CD4-positive, alpha-beta T cell treated with Interleukin-17A for 1 hour (primary cell): ENCODE data around the gene TMCO4.

Source experiments
- DNase-seq: peaks from one replicate; pipeline ENCODE4 v3.0.0-alpha.2; 2020

The TMCO4 gene

DNA sequence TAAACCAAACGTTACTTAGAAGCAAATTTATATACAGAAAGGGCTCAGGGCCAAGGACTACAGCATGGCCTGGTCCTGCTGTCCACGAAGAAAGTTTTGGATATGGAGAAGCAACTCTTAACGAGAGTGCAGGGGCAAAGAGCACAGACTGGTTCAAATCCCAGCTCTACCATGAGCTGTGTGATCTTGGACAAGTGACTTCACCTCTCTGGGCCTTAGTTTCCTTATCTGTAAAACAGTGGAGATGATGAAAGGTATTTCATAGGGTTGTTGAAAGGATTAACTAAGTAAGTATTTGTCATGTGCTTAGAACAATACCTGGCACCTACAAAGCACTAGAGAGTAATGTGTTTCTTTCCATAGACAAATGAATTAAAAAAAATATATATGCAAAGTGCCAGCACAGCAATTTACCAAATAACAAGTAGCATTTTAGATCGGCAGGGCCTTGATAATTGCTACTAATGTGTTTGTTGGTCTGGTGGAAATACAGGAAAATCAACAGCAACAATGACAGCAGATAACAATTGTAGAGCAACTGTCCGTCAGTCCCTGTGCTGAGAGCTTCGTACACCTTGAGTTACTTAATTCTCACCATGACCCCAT, 25.4 kb downstream of the TMCO4 start:
- no peak for DNase-seq

- DNase-seq = no peak
Measured at GRCh38 chr1:19773485-19773884, 26.2 kb downstream of the TMCO4 start.

DNA sequence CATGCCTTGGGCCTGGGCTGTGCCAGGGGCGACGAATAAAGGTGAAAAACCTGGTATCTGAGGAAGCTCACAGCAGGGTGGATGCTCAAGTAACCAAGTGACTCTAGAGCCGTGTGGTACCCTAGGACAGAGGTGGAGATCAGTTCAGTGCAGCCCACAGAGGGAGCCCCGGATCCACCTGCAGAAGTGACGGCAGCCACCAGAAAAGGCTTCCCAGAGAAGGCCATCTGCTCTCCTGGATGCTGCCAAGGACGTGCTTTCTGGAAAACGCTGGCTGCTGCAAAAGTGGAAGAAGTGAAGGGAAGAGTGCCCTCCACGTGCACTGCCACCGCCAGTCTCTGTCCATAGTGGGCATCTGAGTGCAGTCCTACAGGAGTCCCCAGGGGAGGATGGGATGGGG, 27.7 kb downstream of the TMCO4 start:
- no peak for DNase-seq

DNA sequence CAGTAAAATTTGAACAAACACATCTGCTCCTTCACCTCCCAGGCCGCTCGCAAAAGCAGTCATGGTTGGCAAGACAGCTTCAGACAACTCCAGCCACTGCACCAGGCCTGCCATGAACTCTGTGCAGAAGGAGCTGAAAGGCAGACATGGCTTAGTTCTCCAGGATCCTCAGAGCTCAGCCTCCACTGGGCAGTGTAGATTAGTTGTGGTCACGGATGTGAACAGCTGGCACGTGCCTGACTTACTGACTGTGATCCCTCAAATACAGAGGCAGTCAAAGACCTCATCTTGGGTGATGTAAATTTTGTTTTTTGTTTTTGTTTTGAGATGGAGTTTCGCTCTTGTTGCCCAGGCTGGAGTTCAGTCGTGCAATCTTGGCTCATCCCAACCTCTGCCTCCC, 28.4 kb downstream of the TMCO4 start:
- no peak for DNase-seq

DNA sequence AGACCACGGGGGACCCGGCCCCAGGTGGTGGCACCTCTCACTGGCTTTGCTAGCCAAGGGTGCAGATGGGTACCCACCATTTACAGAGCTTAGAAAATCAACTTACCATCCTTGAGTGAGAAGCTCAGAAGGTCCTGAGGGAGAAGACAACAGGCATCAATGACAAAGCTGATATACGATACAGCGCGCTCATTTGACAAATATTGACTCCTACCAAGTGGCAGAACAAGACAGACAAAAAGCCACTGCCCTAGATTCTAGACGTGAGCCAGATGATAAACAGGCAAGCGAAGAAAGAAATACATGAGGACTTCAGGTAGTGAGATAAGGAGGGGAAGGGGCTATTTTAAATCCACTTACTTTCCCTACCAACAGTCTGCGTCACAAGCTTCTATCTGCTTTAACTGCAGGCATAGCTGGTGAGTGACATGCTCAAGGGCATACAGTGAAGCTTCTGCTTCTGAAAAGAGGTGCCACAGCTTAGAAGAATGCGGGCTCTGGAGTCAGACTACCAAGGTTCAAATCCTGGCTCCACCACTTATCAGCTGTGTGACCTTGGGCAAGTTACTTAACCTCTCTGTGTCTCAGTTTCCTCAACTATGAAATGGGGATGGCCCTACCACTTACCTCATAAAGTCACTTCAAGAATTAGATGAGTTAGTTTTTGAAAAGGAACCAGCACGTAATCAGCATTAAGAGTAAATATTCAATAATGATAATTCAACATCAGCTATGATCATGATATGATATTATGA, 29.1 kb downstream of the TMCO4 start:
- no peak for DNase-seq

GRCh38 chr1:19769211-19769932, 30.3 kb downstream of the TMCO4 start:
- DNase-seq = no peak

GRCh38 chr1:19768353-19769210, 31.1 kb downstream of the TMCO4 start:
- no peak for DNase-seq

DNA sequence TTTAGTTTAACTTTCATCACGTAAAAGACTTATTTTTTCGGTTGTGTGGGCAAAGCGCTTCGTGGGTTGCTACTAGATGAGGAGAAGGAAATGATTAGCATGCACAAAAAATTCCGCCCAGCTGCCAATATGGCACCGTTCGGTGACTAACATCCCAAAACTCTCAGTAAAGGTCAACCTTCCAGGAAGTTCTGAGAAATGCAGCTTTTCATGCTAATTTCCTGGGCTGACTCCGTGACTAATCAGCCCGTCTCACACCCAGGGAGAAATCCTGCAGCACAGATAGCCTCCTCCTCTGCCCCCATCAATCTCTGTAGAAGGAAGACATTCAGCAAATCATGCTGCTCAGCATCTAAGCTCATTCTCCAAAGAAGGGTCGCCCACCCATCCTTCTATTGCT, 34.1 kb downstream of the TMCO4 start:
- DNase-seq = no peak

- DNase-seq = no peak
Measured at GRCh38 chr1:19764848-19765247, 34.9 kb downstream of the TMCO4 start.

DNA sequence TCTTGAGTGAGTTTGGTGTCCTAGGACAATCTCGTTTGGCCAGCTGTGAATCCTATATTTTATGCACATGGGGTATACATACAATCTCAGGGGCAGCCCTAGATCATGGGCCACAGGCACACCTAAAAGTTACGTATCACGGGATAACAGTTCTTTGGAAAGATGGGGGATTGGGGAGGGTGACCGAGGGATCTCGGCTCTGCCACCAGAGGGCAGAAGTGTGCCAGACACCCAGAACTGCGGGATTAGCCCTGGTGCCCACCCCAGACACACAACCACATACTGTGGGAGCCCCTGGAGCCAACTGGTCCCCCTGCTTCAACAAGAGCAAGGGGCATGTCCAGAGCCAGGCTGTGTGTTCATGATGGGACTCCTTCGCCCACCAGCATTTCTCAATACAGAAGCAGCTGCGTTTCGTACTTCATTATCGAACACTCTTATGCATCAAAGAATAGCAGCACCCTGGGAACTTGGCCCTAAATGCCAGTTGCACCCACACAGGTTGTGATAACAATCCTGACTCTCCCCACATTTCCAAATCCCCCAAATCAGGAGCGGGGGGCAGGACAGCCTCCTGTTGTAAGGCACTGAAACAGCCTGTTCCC, 37.4 kb downstream of the TMCO4 start:
- DNase-seq = peak; percentile 15

DNA sequence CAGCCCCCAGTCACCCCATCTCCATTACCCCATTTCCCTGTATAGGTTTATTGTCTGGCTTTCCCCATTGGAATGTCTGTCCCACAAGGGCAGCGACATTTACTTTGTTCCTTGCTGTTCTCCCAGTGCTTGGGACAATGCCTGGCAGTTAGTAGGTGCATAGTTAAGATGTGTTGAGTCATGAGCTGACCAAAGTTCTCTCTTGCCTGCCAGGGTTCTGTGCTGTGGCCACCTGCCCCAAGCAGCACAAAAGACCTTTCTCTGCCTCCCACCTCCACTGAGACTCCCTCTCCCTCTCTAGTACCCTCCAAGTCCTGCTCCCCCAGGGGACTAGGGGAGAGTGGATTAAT, 40.0 kb downstream of the TMCO4 start:
- DNase-seq = no peak

DNA sequence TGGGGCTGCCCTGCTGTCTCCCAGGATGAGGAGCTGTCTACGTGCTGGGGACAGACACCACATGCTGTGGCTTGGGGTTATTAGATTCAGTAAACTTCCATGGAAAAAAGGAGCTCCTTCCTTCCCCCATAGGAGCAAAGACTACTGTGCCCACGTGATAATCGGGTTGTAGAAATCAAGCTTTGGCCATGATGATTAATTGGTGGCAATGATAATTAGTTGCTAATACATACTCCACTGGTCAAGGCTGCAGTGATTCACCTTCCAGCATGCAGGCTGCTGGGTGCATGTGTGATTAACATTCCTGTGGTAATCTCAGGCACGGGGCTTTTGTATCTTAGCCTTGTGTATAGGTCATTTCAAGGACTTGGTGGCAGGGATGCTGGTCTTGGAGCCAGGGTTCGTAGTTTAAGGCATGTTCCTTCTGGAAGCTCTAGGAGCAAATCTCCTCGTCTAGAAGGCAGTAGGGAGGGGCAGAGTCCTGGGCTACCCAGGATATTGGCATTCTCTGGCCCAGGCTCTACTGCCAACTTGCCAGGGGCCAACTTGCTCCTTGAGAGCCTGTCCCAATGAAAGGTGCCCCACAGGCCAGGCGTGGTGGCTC, 41.4 kb downstream of the TMCO4 start:
- no peak for DNase-seq

DNA sequence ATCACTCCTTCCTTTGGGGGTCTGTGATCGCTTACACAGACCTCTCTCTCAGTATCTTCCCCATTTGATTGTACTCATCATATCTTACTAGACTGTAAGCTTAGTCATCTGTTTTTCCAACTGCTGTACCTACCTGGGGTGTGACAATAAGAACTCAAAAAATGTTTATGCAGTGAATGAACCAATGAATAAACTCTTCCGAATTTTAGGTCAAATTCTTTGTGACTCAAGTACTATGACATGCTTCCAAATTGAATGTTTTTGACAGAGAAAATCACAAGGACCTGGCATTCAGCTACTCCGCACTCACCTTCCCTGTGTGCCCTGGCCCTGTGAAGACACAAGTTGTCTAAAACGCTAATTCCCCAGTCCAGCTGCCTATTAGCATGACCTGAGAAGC, 42.1 kb downstream of the TMCO4 start:
- no peak for DNase-seq

- DNase-seq = no peak
Measured at GRCh38 chr1:19756480-19756879, 43.2 kb downstream of the TMCO4 start.

- no peak for DNase-seq
Measured at GRCh38 chr1:19754482-19754881, 45.2 kb downstream of the TMCO4 start.

DNA sequence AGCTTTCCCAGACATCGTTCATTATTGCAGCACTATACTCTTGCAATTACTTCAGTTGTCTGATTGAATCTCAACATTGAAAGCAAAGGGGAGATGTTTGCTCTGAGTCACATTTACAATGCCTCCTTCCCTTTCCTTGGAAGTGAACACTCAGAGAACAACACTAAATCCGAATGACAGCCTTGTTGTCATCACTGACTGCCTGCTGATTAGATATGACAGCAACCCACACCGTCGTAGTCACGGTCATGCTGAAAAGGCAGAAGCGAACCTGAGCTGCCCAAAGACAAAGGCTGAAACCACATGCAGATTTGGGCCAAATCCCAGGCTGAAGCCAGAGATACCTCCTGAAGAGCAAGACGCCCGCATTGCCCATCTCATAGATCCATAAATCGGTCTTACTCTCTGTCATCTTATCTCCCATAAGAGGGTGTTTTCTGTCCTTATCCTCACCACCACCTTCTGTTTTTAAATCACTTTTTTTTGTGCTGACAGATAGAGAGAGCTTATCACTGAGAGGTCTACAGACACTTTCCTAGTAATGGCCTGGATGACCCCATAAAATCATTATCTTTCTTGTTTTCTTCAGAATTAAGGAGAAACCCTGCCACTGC, 47.5 kb downstream of the TMCO4 start:
- DNase-seq = no peak

GRCh38 chr1:19750882-19751276, 48.8 kb downstream of the TMCO4 start:
- DNase-seq = no peak

DNA sequence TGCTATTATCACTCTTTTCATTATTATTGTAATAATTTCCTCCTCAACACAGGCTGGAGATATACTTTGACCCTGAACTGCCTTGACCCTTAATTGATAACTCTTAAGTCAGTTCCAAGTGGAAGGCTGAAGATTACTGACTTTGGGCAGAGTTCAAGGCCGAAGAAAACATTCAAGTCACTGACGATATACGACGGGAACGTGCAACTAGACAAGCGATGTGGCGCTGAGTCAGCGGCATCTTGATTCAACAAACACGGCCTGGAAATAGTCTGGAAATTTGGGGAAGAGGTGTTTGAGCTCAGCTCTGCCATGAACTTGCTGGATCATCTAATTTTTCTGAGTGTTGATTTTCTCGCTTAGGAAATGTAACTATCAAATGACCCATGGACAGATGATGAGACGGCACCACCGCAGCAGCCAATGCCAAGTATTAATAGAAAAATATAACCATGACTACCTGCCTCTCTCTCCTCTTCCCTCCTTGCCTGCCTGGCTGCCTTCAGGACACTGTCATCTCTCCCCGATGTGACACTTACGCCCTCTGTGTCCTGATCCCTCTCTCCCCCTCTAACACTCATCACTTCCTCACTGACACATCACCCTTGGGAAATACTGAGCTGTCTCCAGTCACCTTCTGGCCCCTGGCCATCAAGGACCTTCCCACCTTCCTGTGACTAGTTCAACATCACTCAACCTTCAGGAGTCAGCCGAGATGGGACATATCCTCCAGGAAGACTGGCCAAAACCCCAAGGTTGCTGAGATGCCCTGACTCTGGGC, 49.4 kb downstream of the TMCO4 start:
- no peak for DNase-seq

DNA sequence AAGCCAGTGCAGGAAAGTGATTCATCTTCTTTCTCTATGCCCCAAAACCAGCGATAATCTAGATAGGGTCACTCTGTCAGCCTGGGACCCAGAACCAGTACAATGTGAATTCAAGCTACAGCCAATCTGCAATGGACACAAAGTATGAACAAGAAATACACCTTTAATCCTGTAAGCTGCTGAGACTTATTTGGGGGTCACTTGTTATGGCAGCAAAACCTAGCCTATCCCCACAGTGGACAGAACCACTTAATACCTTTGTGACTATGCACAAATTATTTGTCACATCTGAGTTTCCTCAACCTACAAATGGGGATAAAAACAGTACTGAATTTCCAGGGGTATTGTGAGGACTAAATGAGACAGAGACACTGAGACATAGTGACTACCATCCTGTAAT, 50.0 kb downstream of the TMCO4 start:
- DNase-seq = no peak

GRCh38 chr1:19747761-19748160, 52.0 kb downstream of the TMCO4 start:
- DNase-seq = no peak

GRCh38 chr1:19744886-19745285, 54.8 kb downstream of the TMCO4 start:
- no peak for DNase-seq
